ENCODE data around the gene LMO3. TPM values are rescaled to one million over a fixed set of nuclear protein-coding genes. Genes with fewer than 3 reads are reported as not detected.

The LMO3 gene
- total and polyA plus RNA-seq, 2 of the 13 experiments (the other 11 are each of a cell fraction or from before 2014, with no cell fraction given) = not detected

GRCh38 chr12:16613199-16613598 lies 7.2 kb upstream of the LMO3 start:
- DNase-seq (ENCODE audit: low spot score) = no peak
- Histone ChIP-seq H2AFZ (ENCODE audit: low read length) (no peak overlapping the region), H3K79me2 (ENCODE audit: insufficient read depth, low read length) (no peaks in the 10 kb centered on the region), H3K27me3 (ENCODE audit: control insufficient read depth in 1 of 2, insufficient read depth in 2 of 2, low read length in 2 of 2) (no peaks in the 10 kb centered on the region), H3K4me2 (ENCODE audit: low read depth, low read length) (no peak overlapping the region), H3K9ac (ENCODE audit: insufficient read depth, low read depth, low read length) (no peak overlapping the region), H3K4me3 (replicated peaks in 1 of 3; ENCODE audit: insufficient read depth in 1 of 3, low read depth in 2 of 3, low read length in 3 of 3) (no peak overlapping the region), H3K27ac (ENCODE audit: extremely low read length, insufficient read depth, low read length) (no peak overlapping the region), H3K9me3 (ENCODE audit: low read length) (no peaks in the 10 kb centered on the region), H3K36me3 (replicated peaks in 1 of 2; ENCODE audit: control insufficient read depth in 1 of 2, insufficient read depth in 2 of 2, low read length in 2 of 2) (no peaks in the 10 kb centered on the region), H3K4me1 (ENCODE audit: insufficient read depth, low read length) (peaks cover 20% of the 10 kb centered on the region), H4K20me1 (ENCODE audit: insufficient read depth, low read length) (no peaks in the 10 kb centered on the region)
- no TSS peak for BruUV-seq (replicated peaks)
- intact Hi-C loops (cut with micrococcal nuclease; ENCODE audit: unreplicated experiment) = no loop called here
- in situ Hi-C loops (cut with HindIII; ENCODE audit: extremely low pct_ligation_motif_present, low pct_unique_long_range_greater_than_20kb) = no loop called here
- no peak for ATAC-seq
- CTCF ChIA-PET (ENCODE audit: low intra/inter-chr PET ratio, low total read pairs) = no interaction called here
- TF ChIP-seq GRHL1 (CRISPR knock-in tag; conservative IDR thresholded peaks at IDR 0.05) = no peak
- TF ChIP-seq GATAD1 (CRISPR knock-in tag; IDR thresholded peaks at IDR 0.05) = no peak
- no peak for TF ChIP-seq HDAC1 (CRISPR knock-in tag; IDR thresholded peaks at IDR 0.05)
- no peak for TF ChIP-seq ATF5 (CRISPR knock-in tag; IDR thresholded peaks at IDR 0.05; ENCODE audit: low read depth)
- TF ChIP-seq BORCS8-MEF2B (CRISPR knock-in tag; IDR thresholded peaks at IDR 0.05) = no peak
- TF ChIP-seq KDM2A (CRISPR knock-in tag; IDR thresholded peaks at IDR 0.05; ENCODE audit: borderline replicate concordance, low read depth) = no peak
- TF ChIP-seq TFDP1 (CRISPR knock-in tag; IDR thresholded peaks at IDR 0.05; ENCODE audit: borderline replicate concordance) = no peak
- no peak for TF ChIP-seq KLF13 (CRISPR knock-in tag; IDR thresholded peaks at IDR 0.05)
- TF ChIP-seq PRDM10 (CRISPR knock-in tag; IDR thresholded peaks at IDR 0.05; ENCODE audit: low read depth) = no peak
- no peak for TF ChIP-seq NFE2L1 (CRISPR knock-in tag; IDR thresholded peaks at IDR 0.05; ENCODE audit: borderline replicate concordance)
- TF ChIP-seq JDP2 (CRISPR knock-in tag; IDR thresholded peaks at IDR 0.05; ENCODE audit: borderline replicate concordance) = no peak
- TF ChIP-seq FOXK2 (IDR thresholded peaks at IDR 0.05) = no peak
- TF ChIP-seq ZNF710 (CRISPR knock-in tag; IDR thresholded peaks at IDR 0.05; ENCODE audit: borderline replicate concordance) = no peak
- TF ChIP-seq ATM (IDR thresholded peaks at IDR 0.05; ENCODE audit: borderline replicate concordance) = no peak
- no peak for TF ChIP-seq TBX2 (CRISPR knock-in tag; IDR thresholded peaks at IDR 0.05; ENCODE audit: borderline replicate concordance)
- TF ChIP-seq SSRP1 (CRISPR knock-in tag; IDR thresholded peaks at IDR 0.05) = no peak
- TF ChIP-seq IKZF4 (CRISPR knock-in tag; IDR thresholded peaks at IDR 0.05; ENCODE audit: borderline replicate concordance, low read depth, not compliant biosample characterization) = no peak
- POLR2A ChIA-PET = no interaction called here
- FAIRE-seq = no peak

Measured in HepG2 (cell line).